LNCaP clone FGC (cell line): ENCODE data around the gene NRG3.

Source experiments
- DNase-seq: peaks from one replicate; pipeline ENCODE4 v3.0.0-alpha.2; 2011; ENCODE audit warnings: low read depth
- H3K4me3 ChIP-seq: 2 replicates; pipeline ENCODE4 v1.5.1; 2011; ENCODE audit warnings: mild to moderate bottlenecking, low read depth, low read length, control low read depth
- CTCF ChIP-seq: IDR thresholded peaks from 2 replicates; pipeline ENCODE4 v1.5.1; 2012; ENCODE audit warnings: mild to moderate bottlenecking; ENCODE audit not compliant: control insufficient read depth, insufficient read depth; ENCODE audit errors: extremely low read depth

NRG3 gene

GRCh38 chr10:82171899-82172298, 296.9 kb downstream of the NRG3 start:
- no peak for TF ChIP-seq CTCF
- no peak overlapping the region for H3K4me3 ChIP-seq
- no peak for DNase-seq

DNA sequence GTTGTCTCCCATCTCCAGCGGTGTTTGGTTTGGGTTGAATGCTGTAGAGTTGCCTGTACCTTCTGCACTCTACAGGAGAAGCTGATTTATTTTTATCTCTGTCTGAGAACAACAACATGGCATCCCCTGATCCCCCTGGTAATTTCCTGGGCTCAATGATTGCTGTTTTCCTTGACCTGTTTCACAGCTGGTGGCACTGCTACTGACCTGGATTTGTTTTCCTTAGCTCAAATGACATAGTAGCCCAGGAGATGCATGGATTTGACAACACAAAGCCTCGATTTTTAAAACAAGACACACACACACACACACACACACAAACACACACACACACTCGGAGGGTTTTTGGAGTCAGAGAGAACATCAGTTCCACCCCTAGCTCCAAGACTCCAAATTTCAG, 301.6 kb downstream of the NRG3 start:
- DNase-seq: no peak
- H3K4me3 ChIP-seq: no peak overlapping the region
- TF ChIP-seq CTCF: no peak

DNA sequence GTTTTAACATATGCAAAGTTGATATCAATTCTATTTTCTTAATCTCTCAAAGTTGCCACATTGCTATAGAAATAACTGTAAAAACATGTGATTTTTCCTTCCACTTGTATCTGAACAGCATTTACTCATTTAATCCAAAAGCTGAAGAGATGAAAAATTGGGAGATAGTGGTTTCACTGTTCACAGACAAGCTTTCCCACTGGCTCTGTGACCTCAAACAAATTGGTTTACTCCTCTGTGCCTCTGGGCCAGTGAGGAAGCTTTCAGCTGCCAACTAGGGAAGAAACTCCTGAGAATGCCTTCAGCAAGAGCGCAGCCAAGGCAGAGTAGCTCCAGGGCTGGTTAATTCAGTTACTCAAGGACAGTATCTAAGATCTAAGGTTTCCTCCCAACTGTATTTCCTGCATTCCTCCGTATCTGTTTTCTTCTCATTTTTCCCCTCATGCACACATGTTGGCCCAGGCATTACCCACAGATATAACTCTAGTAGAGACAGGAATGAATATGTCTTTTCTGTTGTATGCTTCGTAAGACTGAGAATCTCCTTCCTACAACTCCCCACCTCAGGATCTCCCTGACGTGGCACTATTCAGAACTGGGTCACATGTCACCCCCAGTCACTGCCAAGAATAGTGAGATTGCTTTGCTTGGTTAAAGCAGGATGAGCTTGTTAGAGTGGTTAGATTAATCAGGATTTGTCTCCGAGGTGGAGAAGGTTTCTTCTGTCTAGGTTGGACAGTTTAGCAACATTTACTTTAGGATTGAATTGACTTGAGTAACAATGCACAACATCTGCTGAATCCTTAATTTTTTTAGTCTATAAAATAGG, 315.7 kb downstream of the NRG3 start:
- no peak overlapping the region for H3K4me3 ChIP-seq
- no peak for TF ChIP-seq CTCF
- DNase-seq: no peak

GRCh38 chr10:82191653-82192052, 316.7 kb downstream of the NRG3 start:
- DNase-seq: no peak
- TF ChIP-seq CTCF: no peak
- no peak overlapping the region for H3K4me3 ChIP-seq

- no peak overlapping the region for H3K4me3 ChIP-seq
- no peak for TF ChIP-seq CTCF
- DNase-seq: no peak
Measured at GRCh38 chr10:82192665-82193064, 317.7 kb downstream of the NRG3 start.

- no peak for DNase-seq
- no peak for TF ChIP-seq CTCF
- H3K4me3 ChIP-seq: no peak overlapping the region
Measured at GRCh38 chr10:82194419-82194818, 319.4 kb downstream of the NRG3 start.

GRCh38 chr10:82206831-82207230, 331.8 kb downstream of the NRG3 start:
- DNase-seq: no peak
- TF ChIP-seq CTCF: no peak
- H3K4me3 ChIP-seq: no peak overlapping the region
